Loucy (cell line): Measurements from ENCODE around the gene WBP2.

Experiments
- CTCF ChIP-seq: fragments of 200-600 bp; sonication (generic); conservative IDR thresholded peaks from 2 replicates; pipeline ENCODE4 v1.5.1; 2014; ENCODE audit warnings: mild to moderate bottlenecking, antibody characterized with exemption, low read length
- EZH2phosphoT487 ChIP-seq: fragments of 200-600 bp; IDR thresholded peaks from 2 replicates; pipeline ENCODE4 v1.6.1; 2018; ENCODE audit warnings: antibody characterized with exemption, mild to moderate bottlenecking, moderate library complexity, borderline replicate concordance

DNA sequence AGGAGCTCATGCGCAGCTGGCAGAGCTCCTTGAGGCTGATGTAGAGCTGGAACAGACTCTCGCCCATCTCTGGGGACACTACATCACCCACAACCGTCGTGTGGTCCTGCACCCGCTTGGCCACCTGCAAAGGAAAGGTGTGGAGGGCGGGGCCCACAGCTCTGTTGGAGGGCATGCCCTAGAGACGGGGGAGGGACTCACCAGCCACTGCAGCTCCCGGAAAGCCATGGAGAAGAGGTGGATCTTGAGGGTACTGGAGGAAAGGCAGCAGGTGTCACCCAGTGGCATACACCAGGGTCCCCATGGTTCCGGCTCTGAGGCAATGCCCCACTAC lies 19.5 kb downstream of the WBP2 start:
- TF ChIP-seq CTCF (no peak), EZH2phosphoT487 (no peak)
